Measurements from ENCODE around the gene FBXL20.

FBXL20 gene

DNA sequence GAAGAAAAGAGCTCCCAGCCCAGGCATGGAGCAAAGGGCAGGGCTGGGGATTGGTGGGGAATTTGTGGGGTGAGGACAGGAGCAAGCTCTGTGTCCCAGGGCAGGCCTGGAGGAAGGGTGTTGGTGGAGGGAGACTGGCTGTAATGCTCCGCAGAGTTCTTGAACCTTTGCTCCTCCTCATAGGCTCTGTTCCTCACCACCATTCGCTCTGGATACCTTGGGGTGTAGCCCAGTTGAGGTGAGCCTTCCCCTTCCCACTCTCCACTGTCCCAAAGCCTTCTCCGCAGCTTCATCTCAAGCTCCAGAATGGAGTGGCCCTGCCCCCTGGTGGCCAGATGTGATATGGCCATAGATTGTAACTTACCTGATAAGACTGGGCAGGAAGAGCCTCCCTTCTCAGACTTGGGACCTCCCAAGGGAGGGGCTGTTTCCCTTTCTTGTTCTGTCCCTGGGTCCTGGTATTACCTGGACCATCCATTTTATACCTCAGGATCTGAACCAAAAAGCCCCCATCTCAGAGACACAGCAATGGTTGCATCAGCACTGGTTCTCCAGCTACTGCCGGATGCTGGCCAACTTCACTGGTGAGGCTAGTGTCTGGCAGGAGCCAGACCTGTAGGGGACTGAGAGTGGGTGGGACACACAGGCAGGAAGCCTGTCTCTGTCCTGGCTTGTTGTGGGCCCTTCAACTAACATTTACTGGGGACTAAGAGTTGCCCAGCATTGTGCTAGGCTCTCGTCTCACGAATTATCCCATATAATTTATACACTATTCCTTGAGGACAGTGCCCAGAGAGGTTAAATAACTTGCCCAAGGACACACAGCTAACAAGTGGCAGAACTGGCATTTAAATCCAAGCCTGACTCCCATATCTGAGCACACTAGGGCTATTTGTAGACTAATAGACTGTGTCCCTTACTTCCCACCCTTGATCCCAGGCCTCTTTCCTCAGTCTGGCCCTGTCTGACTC lies 156.5 kb downstream of the FBXL20 start:
- DNase-seq = peak; percentile 84

DNA sequence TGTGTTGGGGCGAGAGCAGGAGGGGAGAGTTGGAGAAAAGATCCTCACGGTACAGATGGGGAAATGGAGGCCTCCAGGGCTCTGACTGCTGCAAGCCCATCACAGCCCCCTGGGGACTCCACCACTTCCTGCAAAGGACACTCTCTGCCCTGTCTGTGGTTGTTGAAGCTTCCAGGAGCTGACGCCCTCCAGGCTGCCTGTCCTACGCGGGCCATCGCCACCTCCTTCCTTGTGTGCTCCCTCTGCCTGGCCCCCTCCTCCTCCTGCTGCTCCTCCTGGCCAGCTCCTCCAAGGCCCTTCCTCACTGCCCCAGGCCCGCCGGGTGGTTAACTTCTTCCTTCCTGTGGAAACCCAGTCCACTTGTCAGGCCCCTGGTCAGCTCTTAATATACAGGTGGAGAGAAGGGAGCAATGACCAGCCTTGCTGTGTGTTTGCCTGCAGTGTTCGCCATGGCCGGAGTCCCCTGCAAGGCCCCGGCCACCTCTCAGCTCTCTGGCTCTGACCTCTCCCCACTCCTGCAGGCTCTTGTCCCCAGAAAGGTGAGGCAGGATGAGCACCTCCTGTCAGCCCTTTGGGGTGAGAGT lies 157.3 kb downstream of the FBXL20 start:
- DNase-seq = no peak

DNA sequence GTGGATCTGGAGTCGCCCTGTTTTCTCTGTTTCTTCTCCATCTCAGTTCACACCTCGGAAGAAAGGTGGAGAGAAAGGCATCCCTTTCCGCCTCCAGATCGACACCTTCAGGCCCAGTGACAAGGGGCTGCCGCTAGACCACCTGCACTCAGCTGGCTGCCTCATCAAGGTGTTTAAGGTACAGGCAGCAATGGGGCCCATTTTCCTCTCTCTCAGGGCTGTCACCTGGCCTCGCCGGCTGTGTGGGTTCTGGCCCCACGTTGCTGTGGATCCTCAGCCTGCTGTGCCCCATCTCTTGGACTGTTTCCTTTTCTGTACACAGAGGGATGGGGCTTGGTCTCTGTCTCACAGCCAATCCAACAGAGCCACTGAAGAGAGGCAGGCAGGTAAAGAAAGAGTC lies 158.3 kb downstream of the FBXL20 start:
- no peak for DNase-seq

DNA sequence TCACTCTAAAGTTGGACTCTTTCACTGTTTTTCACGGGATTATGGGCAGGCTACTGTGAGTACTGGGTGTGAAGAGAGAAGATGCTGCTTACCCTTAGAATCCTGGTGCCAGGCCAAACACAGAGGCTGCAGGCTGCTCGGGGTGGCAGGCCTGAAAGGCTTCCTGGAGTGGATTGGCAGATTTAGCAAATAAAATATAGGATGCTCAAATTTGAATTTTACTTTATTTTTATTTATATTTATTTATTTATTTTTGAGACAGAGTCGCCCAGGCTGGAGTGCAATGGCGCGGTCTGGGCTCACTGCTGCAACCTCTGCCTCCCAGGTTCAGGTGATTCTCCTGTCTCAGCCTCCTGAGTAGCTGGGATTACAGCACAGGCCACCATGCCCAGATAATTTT lies 160.8 kb downstream of the FBXL20 start:
- DNase-seq = no peak

DNA sequence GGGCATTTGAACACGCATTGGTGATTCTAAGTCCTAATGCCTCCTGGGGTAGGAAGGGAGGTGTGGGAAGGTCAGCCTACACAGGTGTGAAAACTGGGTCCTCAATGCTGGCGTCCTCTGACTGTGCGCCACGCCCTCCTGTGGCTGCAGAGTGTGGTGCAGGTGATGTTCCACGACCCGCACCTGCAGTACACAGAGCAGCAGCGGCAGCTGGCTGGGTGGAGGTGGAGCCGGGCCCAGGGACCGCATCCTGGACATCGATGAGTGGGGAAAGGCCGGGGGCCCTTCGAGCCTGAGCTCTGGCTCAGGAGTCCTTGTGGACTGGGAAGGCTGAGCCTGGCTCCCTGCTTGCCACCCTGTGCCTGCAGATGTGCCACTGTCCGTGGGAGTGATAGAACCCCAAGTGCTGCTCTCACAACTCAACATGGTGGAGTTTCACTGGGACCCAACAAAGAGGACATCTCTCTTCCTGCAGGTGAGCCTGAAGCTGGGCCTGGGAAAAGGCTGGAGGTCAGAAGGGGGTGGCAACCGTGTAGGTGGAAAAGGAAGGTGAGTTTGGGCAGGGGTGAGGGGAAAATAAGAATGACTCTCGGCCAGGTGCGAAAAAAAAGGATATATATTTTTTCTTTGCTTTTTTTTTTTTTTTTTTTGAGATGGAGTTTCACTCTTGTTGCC lies 161.6 kb downstream of the FBXL20 start:
- peak; percentile 64 for DNase-seq

DNA sequence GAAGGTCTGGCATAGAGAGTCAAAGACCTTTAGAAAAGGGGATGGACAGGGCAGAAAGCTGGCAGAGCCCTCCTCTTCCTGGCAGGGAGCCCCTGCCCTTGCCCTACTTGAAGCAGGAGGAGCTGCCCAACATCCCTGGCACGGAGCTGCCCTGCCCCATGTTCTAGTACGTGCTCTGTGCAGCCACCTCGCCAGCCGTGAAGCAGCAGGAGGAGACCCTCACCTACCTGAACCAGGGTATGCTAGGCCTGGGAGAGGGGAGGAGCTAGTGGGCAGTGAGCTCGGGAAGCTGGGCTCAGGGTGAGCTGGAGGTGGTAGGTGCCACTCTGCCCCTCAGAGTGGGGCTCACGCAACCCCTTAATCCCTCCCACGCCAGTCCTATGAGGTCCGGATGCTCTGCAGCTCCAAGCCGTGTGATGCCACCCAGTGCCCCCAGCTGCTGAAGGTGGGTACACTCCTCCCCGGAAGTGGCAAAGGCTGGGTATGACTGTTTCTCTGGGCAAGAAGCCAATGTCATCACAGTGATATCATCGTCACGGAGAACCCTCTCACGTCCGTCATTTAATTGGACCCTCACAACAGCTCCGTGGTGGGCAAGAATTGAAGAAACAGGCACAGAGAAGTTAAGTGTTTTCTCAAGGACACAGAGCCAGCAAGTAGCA lies 163.0 kb downstream of the FBXL20 start:
- peak; percentile 88 for DNase-seq

DNA sequence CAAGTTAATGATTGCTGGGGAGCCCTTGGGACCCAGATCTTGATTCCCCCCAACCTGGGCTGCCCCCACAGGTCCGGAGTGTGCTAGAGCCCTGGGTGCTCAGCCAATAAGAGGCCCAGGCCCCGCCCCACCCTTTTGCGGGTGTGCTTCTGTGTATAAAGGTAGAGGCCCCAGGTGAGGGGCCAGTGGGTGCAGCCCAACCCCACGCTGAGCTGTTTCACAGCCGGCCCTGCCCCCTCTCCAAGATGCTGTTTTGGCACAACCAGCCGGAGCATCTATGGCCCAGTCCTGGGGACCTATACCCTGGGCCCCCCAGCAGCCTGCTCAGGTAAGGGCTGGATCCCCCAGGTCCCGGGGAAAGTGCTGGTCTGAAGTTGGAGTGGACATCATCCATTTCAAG lies 163.8 kb downstream of the FBXL20 start:
- no peak for DNase-seq

DNA sequence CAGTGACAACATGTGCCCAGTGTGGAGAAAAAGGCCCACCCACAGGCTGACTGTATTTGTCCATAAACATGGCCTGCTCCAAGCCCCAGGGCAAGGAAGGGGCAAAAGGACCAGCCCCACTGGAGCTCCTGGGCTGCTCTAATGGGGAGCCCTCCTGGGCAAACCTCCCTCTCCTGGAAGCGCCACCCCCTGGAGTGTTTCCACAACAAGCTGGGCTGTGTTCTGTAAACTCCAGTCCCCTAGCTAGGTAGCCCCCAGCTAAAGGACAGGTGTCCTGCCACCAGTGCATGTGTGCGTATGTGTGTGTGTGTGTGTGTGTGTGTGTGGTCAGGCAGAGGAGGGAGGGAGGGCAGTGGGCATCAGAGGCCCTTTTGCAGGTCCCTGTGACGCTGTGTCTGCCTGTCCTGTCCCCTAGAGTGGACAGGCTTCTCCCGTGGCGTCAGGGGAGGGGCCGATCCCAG lies 164.4 kb downstream of the FBXL20 start:
- no peak for DNase-seq

DNA sequence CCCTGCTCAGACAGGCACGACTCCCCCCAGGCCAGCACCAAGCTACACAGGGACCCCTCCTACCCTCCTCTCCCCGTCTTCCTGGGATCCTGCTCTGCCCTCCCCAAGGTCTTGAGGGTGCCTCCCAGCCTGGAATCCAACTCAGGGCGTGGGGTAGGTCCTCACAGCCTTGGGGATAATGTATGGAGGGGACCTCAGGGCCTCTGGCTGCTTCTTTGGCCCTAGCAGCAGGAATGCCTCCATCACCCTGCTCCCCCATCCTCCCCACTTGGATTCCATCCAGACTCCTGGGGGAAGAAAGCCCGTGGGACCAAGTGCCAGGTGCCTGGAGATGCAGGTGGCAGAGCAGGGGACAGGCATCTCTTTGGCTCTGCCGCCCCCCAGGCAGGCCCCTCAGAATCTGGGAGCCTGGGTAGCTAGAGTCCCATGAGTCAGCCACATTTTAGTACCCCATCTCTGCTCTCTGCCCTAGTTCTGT lies 164.9 kb downstream of the FBXL20 start:
- no peak for DNase-seq

DNA sequence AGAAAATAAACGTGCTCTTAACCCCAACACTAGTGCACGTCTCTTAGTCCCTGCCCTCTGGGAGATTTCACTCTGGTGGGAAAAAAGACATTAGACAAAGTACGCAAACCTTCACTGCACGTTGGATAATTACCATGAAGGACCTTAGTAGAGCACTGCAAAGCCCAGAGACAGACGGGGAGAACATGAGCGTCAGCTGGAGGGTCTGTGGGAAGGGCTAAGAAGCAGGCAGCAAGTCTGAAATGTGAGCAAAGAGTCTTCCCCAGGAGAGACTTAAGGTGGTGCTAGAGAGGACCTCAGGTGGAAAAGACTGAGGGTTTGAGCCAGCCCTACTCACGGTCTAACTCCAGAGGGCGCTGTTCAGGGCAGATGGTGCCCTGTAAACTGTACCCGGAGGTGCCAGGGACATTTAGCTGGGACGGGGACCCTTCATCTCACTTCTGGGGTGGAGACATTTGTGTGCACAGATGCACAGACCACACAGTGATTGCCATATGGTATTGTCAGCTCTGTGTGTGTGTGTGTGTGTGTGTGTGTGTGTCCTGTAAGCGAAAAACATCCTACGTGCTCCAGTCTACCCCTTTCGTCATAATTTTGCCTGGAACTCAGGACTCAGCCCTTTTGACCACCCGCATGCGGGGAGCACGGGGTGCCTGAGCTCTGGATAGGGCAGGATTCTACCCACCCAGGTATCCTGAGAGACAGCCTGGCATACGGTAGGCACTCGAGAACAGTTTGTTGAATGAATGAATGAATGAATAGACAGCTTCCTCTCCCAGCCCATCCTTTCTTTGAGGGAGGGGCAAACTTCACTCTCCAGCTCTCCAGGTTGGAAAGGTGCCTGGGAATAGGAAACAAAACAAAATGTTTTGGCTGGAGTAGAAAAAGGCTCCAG lies 165.6 kb downstream of the FBXL20 start:
- peak; percentile 73 for DNase-seq

DNA sequence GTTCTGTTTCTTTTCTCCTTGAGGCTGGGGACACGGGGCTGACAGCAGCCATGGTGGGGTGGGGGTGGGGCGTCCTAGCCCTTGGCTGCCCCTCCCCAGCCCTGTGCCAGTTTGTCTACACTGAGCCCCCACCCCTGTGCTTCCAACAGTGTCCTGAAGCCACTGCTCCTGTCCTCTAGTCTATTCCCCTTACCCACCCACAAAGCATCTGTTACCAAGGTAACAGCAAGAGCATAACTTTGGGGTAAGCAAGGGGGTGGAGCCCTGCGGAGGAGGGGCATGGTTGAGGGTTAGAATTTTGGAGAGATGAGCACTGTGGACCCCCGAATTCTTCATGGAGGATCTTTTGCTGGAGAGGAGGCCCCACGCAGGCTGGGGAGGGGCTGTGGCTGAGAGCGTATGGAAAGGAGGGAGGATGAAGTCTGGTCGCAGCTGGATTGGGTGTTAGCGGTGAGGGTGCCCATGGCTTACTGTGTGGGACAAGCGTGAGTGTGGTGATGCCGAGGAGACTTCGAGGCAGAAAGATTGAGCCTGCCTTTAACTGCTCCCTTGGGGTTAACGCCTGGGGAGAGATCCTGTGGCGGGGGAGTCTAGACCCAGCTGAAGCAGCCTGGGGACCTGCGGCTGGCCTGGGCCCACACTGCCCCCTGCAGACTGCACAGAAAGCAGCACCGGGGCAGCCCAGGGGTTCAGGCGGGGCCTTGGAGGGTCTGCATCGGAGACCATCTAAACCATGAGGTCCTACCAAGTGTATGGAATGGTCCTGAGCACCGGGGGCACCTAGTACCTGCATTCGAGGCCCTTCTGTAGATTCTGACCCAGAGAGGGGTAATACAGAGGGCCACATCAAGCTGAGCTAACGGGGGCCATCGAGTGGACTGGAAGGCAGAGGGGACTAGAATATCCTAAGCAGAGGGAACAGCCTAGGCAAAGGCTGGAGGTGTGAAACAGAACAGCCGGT lies 169.6 kb downstream of the FBXL20 start:
- DNase-seq = peak; percentile 37

DNA sequence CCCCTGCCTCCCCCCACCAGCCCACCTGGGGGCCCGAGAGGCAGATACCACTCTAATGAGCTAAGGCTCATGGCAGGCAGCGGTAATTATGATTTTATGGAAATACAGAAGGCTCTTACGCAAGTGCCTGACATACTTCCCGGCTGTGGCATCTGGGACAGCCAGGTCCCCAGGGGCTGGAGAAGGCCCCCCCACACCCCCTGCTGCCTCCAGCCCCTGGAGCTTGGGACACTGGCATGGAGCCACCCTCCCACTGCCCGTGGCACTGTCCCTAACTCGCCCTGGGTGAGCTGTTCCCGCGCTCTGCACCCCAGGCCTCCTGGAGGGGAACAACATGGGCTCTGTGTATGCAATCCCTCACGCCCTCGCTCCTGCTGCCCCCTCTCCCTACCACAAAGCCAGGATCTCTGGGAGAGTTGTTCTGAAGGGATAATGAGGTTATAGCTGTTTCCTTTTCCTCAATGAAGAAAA lies 170.3 kb downstream of the FBXL20 start:
- DNase-seq = no peak

DNA sequence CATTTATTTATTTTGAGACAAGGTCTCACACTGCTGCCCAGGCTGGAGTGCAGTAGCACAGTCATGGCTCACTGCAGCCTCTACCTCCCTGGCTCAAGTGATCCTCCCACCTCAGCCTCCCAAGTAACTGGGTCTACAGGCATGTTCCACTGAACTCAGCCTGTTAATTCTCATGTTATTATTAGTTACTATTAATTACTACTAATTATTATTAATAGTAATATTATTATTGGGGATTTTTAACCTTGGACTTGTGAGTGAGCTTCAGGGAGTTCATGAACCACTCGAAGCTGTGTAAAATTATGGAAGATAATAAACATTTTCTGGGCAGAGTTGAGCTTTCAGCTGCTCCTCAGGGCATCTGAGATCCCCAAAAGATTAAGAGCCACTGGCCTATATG lies 171.1 kb downstream of the FBXL20 start:
- DNase-seq = no peak

DNA sequence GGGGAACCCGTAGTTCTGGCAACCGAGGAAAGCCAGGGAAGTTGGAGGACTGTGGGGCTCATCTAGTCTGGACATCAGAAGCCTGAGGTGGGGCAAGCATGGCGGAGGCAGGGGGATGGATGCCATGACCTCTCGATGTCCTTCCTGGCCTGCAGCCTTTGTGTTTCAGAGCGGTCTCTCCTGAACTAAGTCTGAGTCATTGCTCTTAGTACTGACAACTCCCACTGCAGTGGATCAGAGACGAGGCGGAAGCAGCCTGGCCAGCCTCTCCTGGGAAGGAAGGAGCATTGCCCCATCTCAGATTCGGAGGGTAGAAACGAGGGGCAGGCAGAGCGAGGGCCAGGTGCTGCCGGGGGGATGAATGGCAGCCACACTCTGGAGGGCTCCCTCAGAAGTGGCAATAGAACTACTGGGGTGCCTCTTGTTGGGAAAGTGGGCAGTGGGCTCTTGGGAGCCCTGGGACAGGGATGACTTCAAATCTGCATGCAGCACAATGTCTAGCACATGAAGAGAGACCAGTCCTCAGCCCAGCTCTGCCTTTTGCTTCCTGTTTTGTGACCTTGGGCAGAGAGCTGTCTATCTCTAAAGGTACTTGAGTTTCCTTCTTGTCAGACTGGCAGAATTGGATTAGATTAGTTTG lies 172.0 kb downstream of the FBXL20 start:
- no peak for DNase-seq

DNA sequence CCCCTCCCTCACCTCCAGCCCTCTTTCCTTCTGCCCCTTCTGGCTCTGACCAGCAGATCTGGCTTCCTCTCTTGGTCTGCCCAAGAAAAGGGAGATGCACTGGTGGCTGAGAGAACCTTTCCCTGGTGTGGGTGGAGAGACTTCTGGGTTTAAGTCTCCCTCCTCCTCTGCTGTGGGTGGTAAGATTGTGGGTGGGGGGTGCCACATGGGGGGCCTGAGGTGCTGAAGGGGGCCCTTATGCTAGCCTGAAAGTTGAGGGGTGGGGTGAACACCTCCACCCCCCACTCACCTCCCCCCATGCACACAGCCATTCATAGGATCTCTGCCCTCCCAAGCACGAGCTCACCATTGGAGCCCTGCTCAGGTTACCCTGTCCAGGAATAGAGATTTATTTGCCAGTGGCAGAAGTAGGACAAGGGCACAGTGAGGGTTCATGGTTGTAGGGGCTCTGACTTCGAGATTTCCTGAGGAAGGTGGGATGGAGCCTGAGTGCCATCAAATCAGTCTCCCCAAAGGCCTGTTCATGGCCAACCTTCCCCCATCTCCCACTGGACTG lies 174.0 kb downstream of the FBXL20 start:
- DNase-seq = no peak

DNA sequence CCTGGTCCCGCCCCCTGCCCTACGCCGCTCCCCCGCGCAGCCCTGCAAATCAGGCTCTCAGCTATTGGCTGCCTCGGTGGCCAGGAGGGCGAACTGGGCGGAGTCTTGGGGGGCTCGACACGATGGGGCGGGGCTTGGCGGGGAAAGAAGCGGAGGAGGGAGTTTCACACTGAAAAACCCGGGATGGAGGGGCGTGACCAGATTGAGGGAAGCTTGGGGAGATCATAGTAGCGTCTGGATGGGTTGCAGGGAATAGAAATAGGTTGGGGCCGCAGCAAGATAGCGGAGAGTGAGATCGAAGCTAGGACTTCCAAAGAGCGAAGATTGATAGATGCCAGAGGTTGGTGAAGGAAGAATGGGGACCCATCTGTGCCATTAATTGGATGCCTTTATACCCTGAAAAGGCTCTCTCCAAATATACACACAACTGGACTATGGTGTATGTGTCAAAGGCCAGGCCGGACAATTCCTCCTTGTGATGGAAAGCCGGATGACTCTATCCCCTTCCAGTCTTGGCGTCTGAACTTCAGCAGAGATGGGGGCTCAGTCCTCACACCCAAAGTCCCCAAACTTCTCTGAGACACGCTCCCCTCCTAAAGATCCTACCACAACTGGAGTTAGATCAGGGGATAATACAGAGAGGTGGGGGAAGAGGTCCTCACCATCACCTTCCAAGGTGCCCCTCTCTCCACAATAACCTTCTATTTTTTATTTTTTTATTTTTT lies 175.3 kb downstream of the FBXL20 start:
- DNase-seq = no peak

DNA sequence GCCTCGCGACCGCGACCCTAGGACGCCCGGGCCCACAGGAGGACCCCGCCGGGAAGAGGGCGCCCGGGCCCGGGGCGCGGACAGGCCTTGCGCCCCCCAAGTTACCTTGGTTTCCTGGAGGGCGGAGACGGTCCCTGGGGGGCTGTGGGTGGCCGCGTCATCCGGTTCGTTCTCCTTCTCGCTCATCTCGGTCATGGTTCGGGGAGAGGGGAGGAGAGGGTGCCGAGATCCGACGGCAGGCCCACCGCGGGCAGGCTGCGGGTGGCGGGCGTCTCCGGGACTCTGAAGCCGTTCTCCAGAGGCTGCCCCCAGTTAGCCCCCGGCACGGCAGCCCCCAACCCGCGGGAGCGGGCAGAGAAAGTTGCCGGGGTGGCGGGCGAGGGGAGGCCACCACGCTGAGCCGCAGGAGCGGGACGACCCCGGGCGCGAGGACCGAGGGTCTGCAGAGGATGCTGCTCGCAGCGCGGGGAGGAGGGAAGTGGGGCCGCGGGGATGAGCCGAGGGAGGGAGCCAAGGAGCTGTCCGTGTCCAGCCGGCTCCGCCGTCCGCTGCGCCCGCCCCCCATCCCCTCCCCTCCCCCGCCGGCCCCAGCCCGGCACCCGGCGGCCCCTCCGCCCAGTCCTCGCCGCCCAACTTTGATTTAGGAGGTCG lies 176.0 kb downstream of the FBXL20 start, which contains the start of gene STAC2:
TSS of gene STAC2 (minus strand) at position 638 of the 651 bp plus-strand sequence. CDS start at position 195, 443 bp downstream.
- no peak for DNase-seq

DNA sequence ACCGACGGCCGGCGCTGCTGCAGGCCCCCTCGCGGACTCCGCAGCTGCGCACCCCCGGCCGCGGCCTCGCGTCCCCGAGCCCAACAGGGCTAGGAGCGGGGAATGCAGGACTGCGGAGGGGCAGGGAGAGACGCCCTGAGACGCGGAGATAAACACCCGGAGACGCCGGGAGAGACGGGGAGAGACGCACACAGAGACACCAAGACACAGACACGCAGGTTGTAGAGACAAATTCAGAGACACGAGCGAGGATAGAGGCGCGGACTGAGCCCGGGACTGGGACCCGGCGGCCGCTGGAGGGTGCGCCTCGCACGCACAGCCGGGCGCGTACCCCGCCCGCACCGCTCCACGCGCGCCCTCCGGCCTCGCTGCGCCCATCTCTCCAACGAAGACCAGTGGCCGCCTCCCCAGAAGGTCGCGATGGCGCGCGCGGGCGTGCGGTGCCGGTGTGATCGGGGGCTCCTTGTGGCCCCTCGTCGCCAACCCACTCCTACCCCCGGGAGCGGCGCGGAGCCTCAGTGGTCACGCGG lies 176.6 kb downstream of the FBXL20 start:
- DNase-seq = no peak

Data from activated CD4-positive, alpha-beta T cell treated with anti-CD3 and anti-CD28 coated beads, Interleukin-2, amount 50 U/mL, for 16 hours (primary cell).